Colonic mucosa (tissue), 4 donors: ENCODE measurements around the gene DTNB. TPM values are rescaled to one million over a fixed set of nuclear protein-coding genes. Genes with fewer than 3 reads are reported as not detected.

Experiments
- DNase-seq: peaks from one replicate; pipeline ENCODE4 v3.0.0-alpha.2; 2020
- H3K27ac ChIP-seq: fragments of 200-600 bp; one replicate; pipeline ENCODE4 v1.8.0; 2021
- H3K27me3 ChIP-seq: fragments of 200-600 bp; one replicate; pipeline ENCODE4 v1.8.0; 2021
- H3K36me3 ChIP-seq: fragments of 200-600 bp; one replicate; pipeline ENCODE4 v1.8.0; 2021
- H3K4me1 ChIP-seq: fragments of 200-600 bp; one replicate; pipeline ENCODE4 v1.8.0; 2021; ENCODE audit warnings: mild to moderate bottlenecking
- H3K4me3 ChIP-seq: fragments of 200-600 bp; one replicate; pipeline ENCODE4 v1.8.0; 2021
- H3K9ac ChIP-seq, 2 donors: one replicate each; pipeline ENCODE4 v1.7.0; 2013; ENCODE audit warnings: control low read depth in 2 of 2, low read depth in 2 of 2, low read length in 2 of 2
- H3K9me3 ChIP-seq: fragments of 200-600 bp; one replicate; pipeline ENCODE4 v1.8.0; 2021
- intact Hi-C: fragments of 100-400 bp; cut with DNase I; formaldehyde crosslinking; loops from one replicate; pipeline ENCODE4 v1.14.1; 2022
- microRNA-seq: library from miRNA; unstranded; fragments of <30 nt; microRNA quantifications from one replicate; pipeline ENCODE4, GENCODE V29; 2019
- total RNA-seq, 2 donors: library from RNA; stranded (reverse); fragmentation: NEBNext Ultra II Directional in 1 of 2; extraction: Animal tissue kit (Norgen Biotek cat#: 25700) in 1 of 2; gene quantifications; one replicate each; pipeline ENCODE4 v1.2.1, GENCODE V29; 2021
- TF ChIP-seq, protein P1 (sequence below): fragments of 200-600 bp; IDR thresholded peaks from one replicate; pipeline ENCODE4 v1.8.0; 2022; ENCODE audit warnings: antibody characterized with exemption, mild to moderate bottlenecking
- donor health status: healthy.
- donor health status: DM: no; HTN: no; CAD: no.
- donor health status: DM: no; HTN: no; CAD: no.

DTNB gene
- total RNA-seq, 2 donors from 2014 or later: 5.2 to 9.3 TPM

DNA sequence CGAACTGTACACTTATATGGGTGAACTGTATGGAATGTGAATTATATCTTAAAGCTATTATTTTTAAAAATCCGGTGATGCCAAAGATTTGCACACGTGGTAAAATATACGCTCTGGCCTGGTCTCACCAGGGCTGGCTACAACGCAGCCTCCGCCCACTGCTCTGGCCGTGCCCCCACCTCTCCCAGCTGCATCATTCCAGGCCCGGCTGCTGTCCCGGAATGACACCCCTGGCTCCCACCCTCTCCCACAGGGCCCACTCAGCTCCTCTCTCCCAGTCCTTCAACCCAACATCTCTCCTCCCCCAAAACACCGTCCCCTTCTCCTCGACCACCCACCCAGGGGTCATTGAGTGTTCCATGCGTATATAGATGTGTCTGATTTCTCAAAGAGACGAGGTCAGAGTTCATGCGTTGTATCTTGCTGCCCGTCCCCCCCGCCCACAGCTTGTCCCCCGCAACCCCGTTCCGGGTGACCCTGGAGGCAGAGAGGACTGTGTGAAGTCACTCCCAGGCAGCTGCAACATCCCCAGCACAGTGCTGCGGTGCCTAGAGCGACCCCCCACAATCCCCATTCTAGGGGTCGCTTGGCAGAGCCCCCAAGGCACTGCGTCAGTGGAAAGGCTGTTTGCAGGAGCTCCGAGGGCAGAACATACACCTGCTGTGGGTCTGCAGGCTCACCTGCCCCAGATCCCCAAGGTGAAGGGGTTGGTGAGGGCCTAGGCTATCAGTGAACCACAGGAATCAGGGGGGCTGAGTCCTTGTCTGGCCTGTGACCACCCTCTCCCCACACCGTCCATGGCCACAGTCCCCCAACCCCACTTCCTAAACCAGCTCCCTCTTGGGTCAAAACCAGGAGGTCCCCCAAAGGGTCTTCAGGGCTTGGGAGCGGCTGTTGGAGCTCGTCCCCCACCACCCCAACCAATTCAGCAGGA lies 345.0 kb downstream of the DTNB start:
- H3K4me3 ChIP-seq: no peak overlapping the region
- no peak overlapping the region for H3K27ac ChIP-seq
- intact Hi-C loops: no loop called here
- no peak for DNase-seq
- no peaks in the 10 kb centered on the region for H3K27me3 ChIP-seq
- no peaks in the 10 kb centered on the region for H3K4me1 ChIP-seq
- H3K9ac ChIP-seq: no peak overlapping the region
- H3K9me3 ChIP-seq: no peaks in the 10 kb centered on the region
- TF ChIP-seq, protein P1, sequence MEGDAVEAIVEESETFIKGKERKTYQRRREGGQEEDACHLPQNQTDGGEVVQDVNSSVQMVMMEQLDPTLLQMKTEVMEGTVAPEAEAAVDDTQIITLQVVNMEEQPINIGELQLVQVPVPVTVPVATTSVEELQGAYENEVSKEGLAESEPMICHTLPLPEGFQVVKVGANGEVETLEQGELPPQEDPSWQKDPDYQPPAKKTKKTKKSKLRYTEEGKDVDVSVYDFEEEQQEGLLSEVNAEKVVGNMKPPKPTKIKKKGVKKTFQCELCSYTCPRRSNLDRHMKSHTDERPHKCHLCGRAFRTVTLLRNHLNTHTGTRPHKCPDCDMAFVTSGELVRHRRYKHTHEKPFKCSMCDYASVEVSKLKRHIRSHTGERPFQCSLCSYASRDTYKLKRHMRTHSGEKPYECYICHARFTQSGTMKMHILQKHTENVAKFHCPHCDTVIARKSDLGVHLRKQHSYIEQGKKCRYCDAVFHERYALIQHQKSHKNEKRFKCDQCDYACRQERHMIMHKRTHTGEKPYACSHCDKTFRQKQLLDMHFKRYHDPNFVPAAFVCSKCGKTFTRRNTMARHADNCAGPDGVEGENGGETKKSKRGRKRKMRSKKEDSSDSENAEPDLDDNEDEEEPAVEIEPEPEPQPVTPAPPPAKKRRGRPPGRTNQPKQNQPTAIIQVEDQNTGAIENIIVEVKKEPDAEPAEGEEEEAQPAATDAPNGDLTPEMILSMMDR: no peak
- no peaks in the 10 kb centered on the region for H3K36me3 ChIP-seq

Small RNA genes lying within 50 kb of the gene (microRNA-seq; reads per million reads assigned to microRNA genes)
- 285 reads per million, percentile 65 among the genes with 10 or more reads in this experiment for gene MIR1301

Other genes starting within 250 kb of the DTNB start
- gene ASXL2, start 204.9 kb upstream of the DTNB start, total RNA-seq: 10 to 100 TPM; 28.6 to 32.7 TPM